GM08714 (cell line): ENCODE results near the gene PABPN1L.

Experiments used
- H3K4me3 ChIP-seq: fragments of 200-500 bp; sonication (Bioruptor generic); 2 replicates; pipeline ENCODE4 v1.5.1; 2014; ENCODE audit warnings: mild to moderate bottlenecking, low read length, inconsistent platforms
- ZNF274 ChIP-seq: IDR thresholded peaks from 2 replicates; pipeline ENCODE4 v1.6.1; 2012; ENCODE audit warnings: mild to moderate bottlenecking, low read depth, low read length

The PABPN1L gene, protein sequence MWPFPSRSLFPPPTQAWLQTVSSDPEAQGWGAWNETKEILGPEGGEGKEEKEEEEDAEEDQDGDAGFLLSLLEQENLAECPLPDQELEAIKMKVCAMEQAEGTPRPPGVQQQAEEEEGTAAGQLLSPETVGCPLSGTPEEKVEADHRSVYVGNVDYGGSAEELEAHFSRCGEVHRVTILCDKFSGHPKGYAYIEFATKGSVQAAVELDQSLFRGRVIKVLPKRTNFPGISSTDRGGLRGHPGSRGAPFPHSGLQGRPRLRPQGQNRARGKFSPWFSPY

GRCh38 chr16:88866151-88866920, at the start of gene PABPN1L:
Gene PABPN1L, minus strand, starts transcription at chr16:88866660. Its CDS starts 54 bp downstream, at chr16:88866606.
- no peak for TF ChIP-seq ZNF274
- H3K4me3 ChIP-seq = no peak within 1 kb of the TSS

GRCh38 chr16:88915639-88916327, 49.3 kb upstream of the PABPN1L start:
- no peak overlapping the region for H3K4me3 ChIP-seq
- no peak for TF ChIP-seq ZNF274

- H3K4me3 ChIP-seq = no peak overlapping the region
- TF ChIP-seq ZNF274 = no peak
Observed at GRCh38 chr16:88914750-88915368, 48.4 kb upstream of the PABPN1L start.

GRCh38 chr16:88913870-88914269, 47.4 kb upstream of the PABPN1L start:
- TF ChIP-seq ZNF274 = no peak

DNA sequence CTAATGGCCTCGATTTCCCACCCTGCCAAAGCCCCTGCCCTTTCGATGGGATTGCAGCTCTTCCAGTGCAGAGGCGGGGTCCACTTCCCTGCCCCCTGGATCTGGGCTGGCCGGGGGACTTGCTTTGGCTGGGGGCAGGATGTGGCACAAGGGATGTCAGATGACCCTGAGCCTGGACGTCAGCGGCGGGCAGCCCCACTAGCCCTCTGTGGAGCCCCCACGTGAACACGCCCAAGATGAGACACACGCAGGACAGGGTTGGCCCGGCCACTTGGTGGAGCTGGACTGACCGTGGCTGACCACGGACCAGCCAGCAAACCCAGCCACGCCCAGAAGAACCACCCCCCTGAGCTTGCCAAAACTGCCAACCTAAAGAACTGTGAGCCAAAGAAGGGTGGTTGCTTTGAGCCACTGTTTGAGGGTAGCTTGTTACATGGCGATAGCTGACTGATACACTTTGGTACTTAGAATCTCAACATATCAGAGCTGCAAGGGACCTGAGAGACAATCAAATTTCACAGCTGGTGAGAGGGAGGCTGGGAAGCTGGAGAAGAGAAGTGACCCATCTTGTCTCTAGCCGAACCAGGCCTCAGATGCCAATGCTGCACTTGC, 46.6 kb upstream of the PABPN1L start:
- H3K4me3 ChIP-seq = no peak overlapping the region
- TF ChIP-seq ZNF274 = no peak

More at GRCh38 chr16:88913870-88914269, 47.4 kb upstream of the PABPN1L start:
- no peak overlapping the region for H3K4me3 ChIP-seq

DNA sequence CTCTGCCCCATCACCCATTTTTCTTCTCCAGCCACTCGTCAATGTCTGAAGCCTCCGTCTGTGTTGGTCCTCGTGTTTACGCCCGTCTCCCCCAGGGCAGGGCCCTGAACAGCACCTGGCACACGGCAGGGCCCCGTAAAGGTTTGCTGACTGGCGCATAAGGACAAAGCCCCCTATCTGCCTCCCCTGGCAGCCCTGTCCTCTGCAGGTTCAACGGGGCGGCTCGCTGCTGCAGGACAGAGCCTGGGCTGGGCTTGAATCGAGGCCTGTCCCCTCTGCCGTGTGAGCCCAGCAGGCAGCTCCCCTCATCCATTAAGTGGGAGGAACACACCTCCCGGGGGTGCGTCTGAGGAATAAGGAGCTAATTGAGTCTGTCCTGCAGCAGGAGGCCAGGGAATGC, 46.1 kb upstream of the PABPN1L start:
- H3K4me3 ChIP-seq = no peak overlapping the region
- TF ChIP-seq ZNF274 = no peak

GRCh38 chr16:88911946-88912310, 45.5 kb upstream of the PABPN1L start:
- TF ChIP-seq ZNF274 = no peak
- no peak overlapping the region for H3K4me3 ChIP-seq

GRCh38 chr16:88911136-88911945, 44.9 kb upstream of the PABPN1L start:
- no peak overlapping the region for H3K4me3 ChIP-seq
- no peak for TF ChIP-seq ZNF274

- H3K4me3 ChIP-seq = no peak overlapping the region
- no peak for TF ChIP-seq ZNF274
Observed at GRCh38 chr16:88910284-88911135, 44.0 kb upstream of the PABPN1L start.

- TF ChIP-seq ZNF274 = no peak
- no peak overlapping the region for H3K4me3 ChIP-seq
Observed at GRCh38 chr16:88909431-88910210, 43.2 kb upstream of the PABPN1L start.

DNA sequence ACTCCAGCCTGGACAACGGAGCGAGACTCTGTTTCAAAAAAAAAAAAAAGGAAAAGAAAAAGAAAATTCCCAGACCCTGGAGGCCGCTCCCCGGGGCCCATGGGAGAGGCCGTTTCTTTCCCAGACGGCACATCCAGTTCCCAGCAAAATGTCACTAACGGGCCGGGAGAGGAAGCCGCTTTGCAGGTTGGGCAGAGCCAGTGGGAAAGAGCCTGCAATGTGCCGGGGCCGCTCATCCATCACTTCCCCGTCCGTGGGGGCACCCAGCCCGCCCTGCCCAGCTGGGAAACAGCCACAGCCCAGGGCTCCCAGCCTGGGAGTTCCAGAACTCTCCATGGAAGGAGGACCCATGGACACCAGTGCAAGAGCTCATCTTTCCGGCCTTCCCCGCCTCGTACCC, 41.8 kb upstream of the PABPN1L start:
- H3K4me3 ChIP-seq = no peak overlapping the region
- no peak for TF ChIP-seq ZNF274

DNA sequence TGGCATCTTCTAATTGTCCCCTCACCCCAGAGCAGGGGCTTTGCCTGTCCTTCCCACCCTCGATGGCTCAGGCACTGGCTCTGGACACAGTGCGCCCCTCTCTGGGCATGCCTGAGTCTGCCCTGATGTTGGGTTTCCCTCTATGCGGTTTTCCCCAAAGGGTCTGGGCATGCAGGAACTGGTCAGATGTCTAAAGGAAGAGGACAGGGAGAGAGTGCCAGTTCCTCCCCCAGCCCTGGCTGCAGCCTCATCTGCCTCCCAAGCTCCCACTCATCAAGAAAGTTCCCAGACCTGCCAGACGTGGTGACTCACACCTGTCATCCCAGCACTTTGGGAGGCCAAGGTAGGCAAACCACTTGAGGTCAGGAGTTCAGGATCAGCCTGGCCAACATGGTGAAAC, 41.3 kb upstream of the PABPN1L start:
- no peak overlapping the region for H3K4me3 ChIP-seq
- no peak for TF ChIP-seq ZNF274
